ENCODE results near the gene MAPKBP1. TPM values are rescaled to one million over a fixed set of nuclear protein-coding genes. Genes with fewer than 3 reads are reported as not detected.

MAPKBP1 gene
- total RNA-seq: 11.7 and 19.5 TPM in 2 replicates

GRCh38 chr15:41774062-41774881, at the start of gene MAPKBP1:
Gene MAPKBP1, plus strand, starts transcription at chr15:41774484. Its CDS starts 792 bp downstream, at chr15:41775276.

DNA sequence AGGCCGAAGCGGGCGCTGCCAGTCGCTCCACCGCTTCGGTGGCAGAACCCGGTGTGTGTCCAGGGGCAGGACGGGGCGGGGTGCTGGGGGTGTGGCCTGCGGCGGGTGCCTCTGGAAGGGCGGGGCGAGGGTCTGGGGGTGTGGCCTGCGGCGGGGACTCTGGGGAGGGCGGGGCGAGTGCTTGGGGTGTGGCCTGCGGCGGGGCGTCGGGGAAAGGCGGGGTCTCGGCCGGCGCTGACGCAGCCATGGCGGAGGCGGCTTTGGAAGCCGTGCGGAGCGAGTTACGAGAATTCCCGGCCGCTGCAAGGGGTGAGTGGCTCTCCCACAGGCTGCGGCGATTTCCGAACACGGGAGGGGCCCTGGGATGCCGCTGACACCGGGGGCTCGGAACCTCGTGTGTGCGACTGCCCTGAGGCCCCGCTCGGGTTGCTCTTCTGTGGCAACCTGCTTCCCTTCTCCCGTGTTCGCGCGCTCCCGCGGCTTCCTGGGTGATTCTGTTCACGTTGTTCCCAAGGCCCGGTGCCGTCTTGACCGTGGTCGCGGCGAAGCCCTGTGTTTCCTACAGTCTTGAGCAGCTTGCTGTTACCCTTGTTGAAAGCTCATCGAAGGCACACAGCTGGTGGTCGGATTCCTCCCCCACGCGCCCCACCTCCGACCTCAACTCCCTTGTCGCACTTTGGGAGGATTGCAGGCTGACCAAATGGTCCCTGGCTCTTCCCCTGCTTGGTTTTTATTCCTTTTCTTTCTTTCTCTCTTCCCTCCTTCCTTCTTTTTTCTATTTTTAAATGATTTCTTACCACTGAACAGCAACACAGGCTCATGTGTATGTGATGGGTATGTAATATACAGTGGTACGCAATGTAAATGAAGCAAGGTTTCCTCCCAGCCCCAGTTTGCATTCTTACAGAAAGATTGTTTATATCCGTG, 53.9 kb downstream of the MAPKBP1 start, which contains the start of gene JMJD7:
Gene JMJD7, plus strand, starts transcription at position 213 of the 927 bp plus-strand sequence. Its CDS starts 33 bp downstream, at position 246.

GRCh38 chr15:41838400-41838897, 64.2 kb downstream of the MAPKBP1 start, which contains the start of gene PLA2G4B:
Gene PLA2G4B, plus strand, starts transcription at chr15:41838847. Its CDS starts 67 bp downstream, at chr15:41838914.

Other genes with a start within 250 kb of the MAPKBP1 start
- gene RPAP1, start 230.2 kb upstream of the MAPKBP1 start, total RNA-seq: 10.7 and 15.3 TPM in 2 replicates
- gene TYRO3, start 215.3 kb upstream of the MAPKBP1 start, total RNA-seq: 4.0 and 4.3 TPM in 2 replicates
- 18.5 and 28.5 TPM in 2 replicates for gene MGA, start 114.1 kb upstream of the MAPKBP1 start, total RNA-seq
- 1.3 and 1.9 TPM in 2 replicates for gene JMJD7, start 53.6 kb downstream of the MAPKBP1 start, total RNA-seq
- gene PLA2G4B, start 64.4 kb downstream of the MAPKBP1 start, total RNA-seq: 0.71 and 0.92 TPM in 2 replicates
- gene SPTBN5, start 119.6 kb downstream of the MAPKBP1 start, total RNA-seq: 0.14 and 0.18 TPM in 2 replicates
- 6.3 and 8.6 TPM in 2 replicates for gene EHD4, start 198.1 kb downstream of the MAPKBP1 start, total RNA-seq
- not detected in 2 replicates for gene PLA2G4E, start 246.6 kb downstream of the MAPKBP1 start, total RNA-seq

Measured in smooth muscle cell of bladder (primary cell).